ENCODE results near the gene GNB1L.
A peak's percentile ranks its signal among the peaks of the same experiment; 100 is the strongest.

Gene GNB1L

DNA sequence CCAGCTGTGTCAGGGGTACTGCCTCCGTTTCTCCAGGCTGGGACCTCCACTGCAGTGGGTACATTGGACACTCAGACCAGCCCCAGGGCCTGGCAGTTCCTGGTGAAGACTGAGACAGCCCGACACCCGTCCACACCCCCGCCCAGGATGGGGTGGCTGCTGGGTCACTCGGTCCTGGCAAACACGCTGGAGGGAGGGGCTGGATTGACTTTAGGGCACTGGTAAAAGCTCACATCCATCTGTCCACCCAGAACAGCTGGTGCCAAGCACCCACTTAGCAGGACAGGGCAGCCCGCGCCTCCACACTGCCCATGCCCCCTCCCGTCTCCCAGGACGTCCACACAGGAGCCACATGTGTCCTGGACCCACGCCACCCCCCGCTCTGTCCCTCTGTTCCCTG is 104.8 kb downstream of the GNB1L start:
- no peak for ATAC-seq
- TF ChIP-seq ZNF8 (CRISPR knock-in tag; IDR thresholded peaks at IDR 0.05) (no peak), RARB (CRISPR knock-in tag; IDR thresholded peaks at IDR 0.05) (no peak), TCF4 (CRISPR knock-in tag; IDR thresholded peaks at IDR 0.05; ENCODE audit: borderline replicate concordance) (no peak), GLIS3 (CRISPR knock-in tag; IDR thresholded peaks at IDR 0.05) (no peak), SNAI2 (CRISPR knock-in tag; IDR thresholded peaks at IDR 0.05) (no peak), ARNTL (CRISPR knock-in tag; IDR thresholded peaks at IDR 0.05; ENCODE audit: borderline replicate concordance, low read depth) (no peak), ZNF565 (CRISPR knock-in tag; conservative IDR thresholded peaks at IDR 0.05; ENCODE audit: low read depth) (no peak), OSR1 (CRISPR knock-in tag; IDR thresholded peaks at IDR 0.05) (no peak), PPARA (CRISPR knock-in tag; IDR thresholded peaks at IDR 0.05; ENCODE audit: borderline replicate concordance) (no peak), TOX (CRISPR knock-in tag; IDR thresholded peaks at IDR 0.05; ENCODE audit: borderline replicate concordance) (no peak), ZFP3 (CRISPR knock-in tag; IDR thresholded peaks at IDR 0.05) (no peak), ZC3H10 (CRISPR knock-in tag; IDR thresholded peaks at IDR 0.05) (no peak)
- TF ChIP-seq, protein P1, sequence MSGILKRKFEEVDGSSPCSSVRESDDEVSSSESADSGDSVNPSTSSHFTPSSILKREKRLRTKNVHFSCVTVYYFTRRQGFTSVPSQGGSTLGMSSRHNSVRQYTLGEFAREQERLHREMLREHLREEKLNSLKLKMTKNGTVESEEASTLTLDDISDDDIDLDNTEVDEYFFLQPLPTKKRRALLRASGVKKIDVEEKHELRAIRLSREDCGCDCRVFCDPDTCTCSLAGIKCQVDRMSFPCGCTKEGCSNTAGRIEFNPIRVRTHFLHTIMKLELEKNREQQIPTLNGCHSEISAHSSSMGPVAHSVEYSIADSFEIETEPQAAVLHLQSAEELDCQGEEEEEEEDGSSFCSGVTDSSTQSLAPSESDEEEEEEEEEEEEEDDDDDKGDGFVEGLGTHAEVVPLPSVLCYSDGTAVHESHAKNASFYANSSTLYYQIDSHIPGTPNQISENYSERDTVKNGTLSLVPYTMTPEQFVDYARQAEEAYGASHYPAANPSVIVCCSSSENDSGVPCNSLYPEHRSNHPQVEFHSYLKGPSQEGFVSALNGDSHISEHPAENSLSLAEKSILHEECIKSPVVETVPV (CRISPR knock-in tag; IDR thresholded peaks at IDR 0.05), result no peak

- no peak for ATAC-seq
- no peak for TF ChIP-seq ARNTL (CRISPR knock-in tag; IDR thresholded peaks at IDR 0.05; ENCODE audit: borderline replicate concordance, low read depth)
- no peak for TF ChIP-seq ZFP30 (CRISPR knock-in tag; IDR thresholded peaks at IDR 0.05)
- no peak for TF ChIP-seq ESRRG (CRISPR knock-in tag; IDR thresholded peaks at IDR 0.05)
- TF ChIP-seq CSDC2 (CRISPR knock-in tag; IDR thresholded peaks at IDR 0.05), result no peak
- no peak for TF ChIP-seq TCF4 (CRISPR knock-in tag; IDR thresholded peaks at IDR 0.05; ENCODE audit: borderline replicate concordance)
- TF ChIP-seq PATZ1 (CRISPR knock-in tag; IDR thresholded peaks at IDR 0.05; ENCODE audit: borderline replicate concordance), result no peak
- no peak for TF ChIP-seq SNAI2 (CRISPR knock-in tag; IDR thresholded peaks at IDR 0.05)
Measured at GRCh38 chr22:19748991-19749664, 105.5 kb downstream of the GNB1L start.

DNA sequence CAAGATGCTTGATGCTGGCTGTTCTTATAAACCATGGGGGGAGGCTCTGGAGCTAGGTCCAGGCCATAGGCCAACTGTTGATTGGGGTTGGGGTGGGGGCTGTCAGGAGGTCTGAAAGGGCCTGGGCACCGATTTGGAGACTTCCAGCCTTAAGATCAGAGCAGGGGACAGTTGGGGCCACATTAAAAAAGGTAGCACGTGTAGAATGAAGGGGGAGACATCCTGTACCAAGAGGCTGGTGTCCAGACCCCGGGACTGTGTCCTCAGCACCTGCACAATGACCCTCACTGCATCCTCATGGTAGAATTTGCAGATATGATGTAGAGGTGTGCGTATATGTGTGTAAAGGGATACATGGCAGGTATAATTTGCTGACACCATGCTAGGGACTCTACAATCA is 106.5 kb downstream of the GNB1L start:
- TF ChIP-seq POU6F1 (CRISPR knock-in tag; IDR thresholded peaks at IDR 0.05; ENCODE audit: borderline replicate concordance, low read depth) (no peak), ZNF70 (CRISPR knock-in tag; IDR thresholded peaks at IDR 0.05) (peak; percentile 73; the same call in 1 of the 2 replicates), RARB (CRISPR knock-in tag; IDR thresholded peaks at IDR 0.05) (no peak), ISL1 (CRISPR knock-in tag; IDR thresholded peaks at IDR 0.05) (no peak), ZFP3 (CRISPR knock-in tag; IDR thresholded peaks at IDR 0.05) (no peak)
- TF ChIP-seq, protein P1 (CRISPR knock-in tag; IDR thresholded peaks at IDR 0.05), result no peak

DNA sequence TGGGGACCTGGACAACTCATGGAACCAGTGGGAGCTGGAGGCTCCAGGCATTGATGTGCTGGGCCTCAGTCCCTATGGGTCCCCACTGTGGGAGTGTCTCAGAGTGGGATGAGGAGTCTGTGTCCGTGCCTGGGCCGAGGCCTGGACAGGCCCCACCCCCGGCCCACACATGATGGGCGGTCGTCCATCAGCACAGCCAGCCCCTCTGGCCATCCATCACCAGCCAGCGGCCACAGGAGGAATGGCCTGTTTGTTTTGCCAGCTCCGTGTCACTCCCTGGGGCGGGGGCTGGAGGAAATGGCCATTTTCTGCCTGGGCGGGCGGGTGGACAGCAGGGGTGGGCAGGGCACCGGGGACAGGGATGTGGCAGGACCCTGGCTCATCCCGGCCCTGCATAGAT is 107.1 kb downstream of the GNB1L start:
- TF ChIP-seq CSDC2 (CRISPR knock-in tag; IDR thresholded peaks at IDR 0.05) (no peak), ESRRG (CRISPR knock-in tag; IDR thresholded peaks at IDR 0.05) (no peak), PPARA (CRISPR knock-in tag; IDR thresholded peaks at IDR 0.05; ENCODE audit: borderline replicate concordance) (no peak), OSR1 (CRISPR knock-in tag; IDR thresholded peaks at IDR 0.05) (no peak), ZNF565 (CRISPR knock-in tag; conservative IDR thresholded peaks at IDR 0.05; ENCODE audit: low read depth) (no peak), ZFP3 (CRISPR knock-in tag; IDR thresholded peaks at IDR 0.05) (no peak)
- no peak for ATAC-seq

More for the DNA sequence above, 106.5 kb downstream of the GNB1L start:
- no peak for ATAC-seq

Measured in SK-N-SH treated with all-trans-retinoic acid at 6 μM for 48 hours (cell line).